HG03432 (cell line): ENCODE results near the gene MTFP1.

Experiments used
- ATAC-seq: cut with Tn5 transposase; IDR thresholded peaks from one replicate; pipeline ENCODE4 v1.9.1; 2021; ENCODE audit warnings: mild to moderate bottlenecking, moderate library complexity; ENCODE audit not compliant: unreplicated experiment

The MTFP1 gene

GRCh38 chr22:30424534-30425326 lies 838 bp upstream of the MTFP1 start:
- no peak for ATAC-seq

- no peak for ATAC-seq
Measured at GRCh38 chr22:30425327-30425615, 297 bp upstream of the MTFP1 start.

- ATAC-seq = no peak
Measured at GRCh38 chr22:30426388-30427353, 1.1 kb downstream of the MTFP1 start.

GRCh38 chr22:30427871-30428270 lies 2.3 kb downstream of the MTFP1 start:
- no peak for ATAC-seq

- ATAC-seq = no peak
Measured at GRCh38 chr22:30429887-30430286, 4.3 kb downstream of the MTFP1 start.

- no peak for ATAC-seq
Measured at GRCh38 chr22:30430933-30431332, 5.4 kb downstream of the MTFP1 start.

- ATAC-seq = no peak
Measured at GRCh38 chr22:30432096-30432495, 6.5 kb downstream of the MTFP1 start.

- no peak for ATAC-seq
Measured at GRCh38 chr22:30432520-30432919, 7.0 kb downstream of the MTFP1 start.

GRCh38 chr22:30433227-30433626 lies 7.7 kb downstream of the MTFP1 start:
- ATAC-seq = no peak

- ATAC-seq = no peak
Measured at GRCh38 chr22:30433773-30434172, 8.2 kb downstream of the MTFP1 start.

- ATAC-seq = no peak
Measured at GRCh38 chr22:30434843-30435242, 9.3 kb downstream of the MTFP1 start.

- ATAC-seq = no peak
Measured at GRCh38 chr22:30435674-30436126, 10.1 kb downstream of the MTFP1 start.

GRCh38 chr22:30436196-30436595 lies 10.6 kb downstream of the MTFP1 start:
- no peak for ATAC-seq

GRCh38 chr22:30438559-30438958 lies 13.0 kb downstream of the MTFP1 start:
- ATAC-seq = no peak

- no peak for ATAC-seq
Measured at GRCh38 chr22:30439226-30439625, 13.7 kb downstream of the MTFP1 start.

- ATAC-seq = no peak
Measured at GRCh38 chr22:30439836-30440235, 14.3 kb downstream of the MTFP1 start.

- ATAC-seq = no peak
Measured at GRCh38 chr22:30441088-30441487, 15.5 kb downstream of the MTFP1 start.

GRCh38 chr22:30444632-30445437 lies 19.3 kb downstream of the MTFP1 start:
- no peak for ATAC-seq

- no peak for ATAC-seq
Measured at GRCh38 chr22:30445438-30446145, 20.0 kb downstream of the MTFP1 start.

GRCh38 chr22:30447656-30448055 lies 22.1 kb downstream of the MTFP1 start:
- ATAC-seq = no peak
